Measurements from ENCODE around the gene MYL12A. TPM values are rescaled to one million over a fixed set of nuclear protein-coding genes. Genes with fewer than 3 reads are reported as not detected.
"Not testable (repeated sequence)": the region's sequence is repeated elsewhere in the genome, so short reads cannot be mapped to it uniquely, and the experiment has no call there.

Gene MYL12A
- total RNA-seq = 421 TPM

DNA sequence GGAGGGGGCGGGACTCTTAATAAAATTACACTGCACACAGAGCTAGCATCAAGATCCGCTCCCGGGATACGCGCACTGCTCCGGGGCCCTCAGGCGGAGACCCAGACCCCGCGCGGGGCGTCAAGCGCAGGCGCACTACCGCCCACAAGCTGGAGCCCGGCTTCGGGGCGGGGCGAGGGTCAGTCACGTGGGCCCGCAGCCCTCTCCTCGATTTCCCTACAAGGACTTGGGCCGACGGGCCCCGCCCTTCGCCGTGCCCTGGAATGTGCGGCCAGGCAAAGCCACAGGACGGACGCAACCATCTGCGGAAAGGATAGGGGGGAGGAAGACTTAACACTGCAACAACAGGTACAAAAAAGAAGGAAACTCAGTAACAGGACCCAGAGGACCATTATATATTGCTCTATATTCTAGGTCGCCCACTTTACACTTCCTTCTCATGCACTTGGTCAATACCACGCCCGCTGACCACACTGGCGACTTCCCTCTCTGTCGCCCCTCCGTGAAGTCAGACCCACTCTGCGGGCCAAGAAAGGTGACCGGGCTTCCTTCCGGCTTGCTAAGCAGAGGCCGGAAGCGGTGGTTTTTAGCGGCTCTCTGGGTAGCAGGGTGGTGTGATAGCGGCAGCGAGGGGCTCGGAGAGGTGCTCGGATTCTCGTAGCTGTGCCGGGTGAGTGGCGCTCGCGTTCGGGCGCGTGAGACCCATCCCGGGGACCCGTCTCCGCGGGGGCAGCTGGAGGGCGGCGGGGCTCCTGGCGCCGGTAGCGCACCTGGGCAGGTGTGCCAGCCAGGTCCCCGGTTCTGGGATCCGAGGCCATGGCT is at the start of gene MYL12A:
TSS of gene MYL12A (plus strand) at position 562 of the 822 bp plus-strand sequence. CDS start 5,447 bp downstream, outside the sequence.
- H3K9me3 ChIP-seq = no peaks in the 10 kb centered on the region
- intact Hi-C loops (cut with DNase I) = loop anchor here (1.0 to 5.0 kb wide), 6 partner anchors 27 to 592 kb away; partner anchors contain the start of genes LPIN2 and SMCHD1
- peak within 1 kb of the TSS; percentile 81 to 92 for H3K4me3 ChIP-seq
- TF ChIP-seq, protein P1, sequence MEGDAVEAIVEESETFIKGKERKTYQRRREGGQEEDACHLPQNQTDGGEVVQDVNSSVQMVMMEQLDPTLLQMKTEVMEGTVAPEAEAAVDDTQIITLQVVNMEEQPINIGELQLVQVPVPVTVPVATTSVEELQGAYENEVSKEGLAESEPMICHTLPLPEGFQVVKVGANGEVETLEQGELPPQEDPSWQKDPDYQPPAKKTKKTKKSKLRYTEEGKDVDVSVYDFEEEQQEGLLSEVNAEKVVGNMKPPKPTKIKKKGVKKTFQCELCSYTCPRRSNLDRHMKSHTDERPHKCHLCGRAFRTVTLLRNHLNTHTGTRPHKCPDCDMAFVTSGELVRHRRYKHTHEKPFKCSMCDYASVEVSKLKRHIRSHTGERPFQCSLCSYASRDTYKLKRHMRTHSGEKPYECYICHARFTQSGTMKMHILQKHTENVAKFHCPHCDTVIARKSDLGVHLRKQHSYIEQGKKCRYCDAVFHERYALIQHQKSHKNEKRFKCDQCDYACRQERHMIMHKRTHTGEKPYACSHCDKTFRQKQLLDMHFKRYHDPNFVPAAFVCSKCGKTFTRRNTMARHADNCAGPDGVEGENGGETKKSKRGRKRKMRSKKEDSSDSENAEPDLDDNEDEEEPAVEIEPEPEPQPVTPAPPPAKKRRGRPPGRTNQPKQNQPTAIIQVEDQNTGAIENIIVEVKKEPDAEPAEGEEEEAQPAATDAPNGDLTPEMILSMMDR (IDR thresholded peaks at IDR 0.05) = peak in 2 of 3 experiments; percentile 2 to 29
- peaks cover 0 to 11% of the 10 kb centered on the region in 2 donors for H3K36me3 ChIP-seq
- DNase-seq (ENCODE audit: low spot score in 2 of 2) = peak; percentile 92 to 99
- H3K27ac ChIP-seq = peak within 1 kb of the TSS; percentile 100
- peaks cover 2 to 17% of the 10 kb centered on the region in 2 donors for H3K4me1 ChIP-seq
- H3K27me3 ChIP-seq = no peaks in the 10 kb centered on the region

DNA sequence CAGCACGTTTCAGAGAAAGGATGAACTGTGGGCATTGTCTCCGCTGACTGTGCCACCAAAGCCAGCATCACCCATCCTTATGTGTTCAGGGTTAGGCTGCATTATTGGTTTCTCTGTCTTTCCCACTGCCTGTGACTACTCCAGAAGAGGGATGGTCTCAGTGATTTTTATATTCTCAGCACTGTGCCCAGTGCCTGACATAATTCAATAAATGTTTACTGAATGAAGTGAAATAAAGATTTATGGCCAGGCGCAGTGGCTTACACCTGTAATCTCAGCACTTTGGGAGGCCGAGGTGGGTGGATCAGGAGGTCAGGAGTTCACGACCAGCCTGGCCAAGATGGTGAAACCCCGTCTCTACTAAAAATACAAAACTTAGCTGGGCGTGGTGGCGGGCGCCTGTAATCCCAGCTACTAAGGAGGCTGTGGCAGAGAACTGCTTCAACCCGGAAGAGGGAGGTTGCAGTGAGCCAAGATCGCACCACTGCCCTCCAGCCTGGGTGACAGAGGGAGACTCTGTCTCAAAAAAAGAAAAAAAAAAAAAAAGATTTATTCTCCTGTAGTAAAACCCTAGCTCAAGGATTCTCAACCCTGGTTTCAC is 49.2 kb upstream of the MYL12A start:
- intact Hi-C loops (cut with DNase I); H3K4me1 ChIP-seq; H3K27ac ChIP-seq; H3K4me3 ChIP-seq; H3K36me3 ChIP-seq; DNase-seq (ENCODE audit: low spot score in 2 of 2); H3K27me3 ChIP-seq: not testable (repeated sequence)
- H3K9me3 ChIP-seq = peaks cover 0 to 13% of the 10 kb centered on the region in 2 donors

DNA sequence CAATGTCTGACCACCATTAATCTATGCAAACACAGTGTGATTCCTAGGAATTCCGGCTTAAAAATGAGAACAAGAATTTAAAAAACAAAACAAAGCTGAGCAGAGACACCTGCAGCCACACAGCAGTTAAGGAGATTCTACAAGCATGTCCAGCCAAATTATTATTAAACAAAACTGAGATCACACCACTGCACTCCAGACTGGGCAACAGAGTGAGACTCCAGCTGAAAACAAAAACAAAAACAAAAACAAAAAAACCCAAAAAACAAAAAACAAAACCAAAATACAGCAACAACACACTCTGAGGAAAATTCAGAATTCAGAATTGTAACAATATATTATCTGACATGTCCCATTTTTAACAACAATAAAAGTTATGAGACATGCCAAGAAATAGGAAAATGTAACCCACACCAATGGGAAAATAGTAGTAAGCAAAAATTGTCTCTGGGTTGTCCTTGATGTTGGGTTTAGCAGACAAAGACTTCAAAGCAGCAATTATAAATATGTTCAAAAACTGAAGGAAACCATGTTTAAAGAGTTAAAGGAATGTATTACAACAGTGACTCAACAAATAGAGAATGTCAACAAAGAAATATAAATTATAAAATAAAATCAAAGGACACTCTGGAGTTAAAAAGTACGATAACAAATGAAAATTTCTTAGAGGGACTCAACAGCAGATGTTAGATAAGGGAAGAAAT is 47.5 kb upstream of the MYL12A start:
- Histone ChIP-seq H3K27ac (no peak overlapping the region), H3K4me1 (no peaks in the 10 kb centered on the region), H3K27me3 (no peaks in the 10 kb centered on the region), H3K9me3 (peaks cover 1 to 18% of the 10 kb centered on the region in 2 donors), H3K36me3 (no peaks in the 10 kb centered on the region), H3K4me3 (no peak overlapping the region)
- DNase-seq (ENCODE audit: low spot score in 2 of 2) = no peak
- TF ChIP-seq, protein P1 (IDR thresholded peaks at IDR 0.05) = no peak
- intact Hi-C loops (cut with DNase I) = no loop called here

DNA sequence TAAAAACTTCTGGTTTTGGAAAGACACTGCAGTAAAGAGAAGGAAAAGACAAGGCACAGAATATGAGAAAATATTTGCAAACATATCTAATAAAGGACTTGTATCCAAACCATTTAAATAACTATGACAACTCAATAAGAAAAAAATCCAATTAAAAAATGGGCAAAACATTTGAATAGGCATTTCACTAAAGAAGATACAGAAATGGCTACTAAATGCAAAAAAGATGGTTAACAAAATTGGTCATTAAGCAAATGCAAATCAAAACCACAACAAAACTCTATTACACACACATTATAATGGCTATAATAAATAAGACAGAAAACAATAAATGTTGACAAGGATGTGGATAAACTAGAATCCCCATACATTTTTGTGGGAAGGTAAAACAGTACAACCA is 42.4 kb upstream of the MYL12A start:
- intact Hi-C loops (cut with DNase I) = no loop called here
- H3K9me3 ChIP-seq = peaks cover 10 to 35% of the 10 kb centered on the region in 2 donors
- peaks cover 0 to 15% of the 10 kb centered on the region in 2 donors for H3K36me3 ChIP-seq
- H3K27me3 ChIP-seq = no peaks in the 10 kb centered on the region
- no peak overlapping the region for H3K27ac ChIP-seq
- no peaks in the 10 kb centered on the region for H3K4me1 ChIP-seq
- no peak for DNase-seq (ENCODE audit: low spot score in 2 of 2)
- H3K4me3 ChIP-seq = no peak overlapping the region
- TF ChIP-seq, protein P1 (IDR thresholded peaks at IDR 0.05) = no peak

DNA sequence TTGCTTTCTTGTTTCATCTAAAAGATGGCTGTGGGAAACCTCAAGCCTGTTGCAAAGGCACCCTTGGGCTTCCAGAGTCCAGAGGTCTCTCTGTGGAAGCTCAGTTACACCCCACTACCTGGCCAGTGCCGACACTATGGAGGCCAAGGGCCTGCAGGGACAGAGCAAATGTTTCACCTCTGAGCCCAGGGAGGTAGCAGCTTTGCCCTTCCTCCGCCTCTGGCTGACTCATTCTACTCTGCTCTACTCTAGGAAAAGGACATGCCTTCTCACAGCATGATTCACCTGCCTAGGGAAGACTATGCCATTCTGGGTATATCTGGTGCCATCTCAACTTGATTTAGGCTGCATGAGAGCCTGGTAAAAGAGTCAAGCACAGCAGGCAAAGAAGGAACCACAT is 40.0 kb upstream of the MYL12A start:
- Histone ChIP-seq H3K36me3 (peaks cover 0 to 15% of the 10 kb centered on the region in 2 donors), H3K4me3 (no peak overlapping the region), H3K27me3 (no peaks in the 10 kb centered on the region), H3K4me1 (peaks cover under 1 to 7% of the 10 kb centered on the region in 2 donors), H3K27ac (no peak overlapping the region), H3K9me3 (peaks cover 10 to 30% of the 10 kb centered on the region in 2 donors)
- TF ChIP-seq, protein P1 (IDR thresholded peaks at IDR 0.05) = no peak
- intact Hi-C loops (cut with DNase I) = no loop called here
- no peak for DNase-seq (ENCODE audit: low spot score in 2 of 2)

All from ascending aorta (tissue), 2 donors.